Measurements from ENCODE around the gene PLEKHO1. TPM values are rescaled to one million over a fixed set of nuclear protein-coding genes. Genes with fewer than 3 reads are reported as not detected.

PLEKHO1 gene
- total and polyA plus RNA-seq, 2 of the 4 experiments (the other 2 are of a cell fraction) = 51.4 to 56.0 TPM

DNA sequence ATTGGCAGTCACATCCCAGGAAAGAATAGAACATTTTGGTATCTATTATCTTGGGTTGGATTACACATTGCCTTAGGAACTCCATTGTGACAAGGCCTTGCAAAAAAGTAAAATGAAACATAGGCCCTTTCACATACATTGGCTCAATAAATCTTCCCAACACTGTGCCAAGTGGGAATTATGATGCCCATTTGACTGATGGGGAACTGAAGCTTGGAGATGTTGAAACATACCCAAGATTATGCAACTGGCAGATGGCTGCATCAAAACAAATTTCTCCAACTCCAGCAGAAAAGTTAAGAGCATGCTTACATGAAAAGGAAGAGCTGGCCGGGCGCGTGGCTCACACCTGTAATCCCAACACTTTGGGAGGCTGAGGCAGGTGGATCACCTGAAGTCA is 26.9 kb downstream of the PLEKHO1 start:
- CTCF ChIA-PET = interaction anchor here (1.2 kb wide), 1 partner anchor 11 kb away, joined by 8 read pairs; no protein-coding TSS in a partner anchor
- intact Hi-C loops (cut with micrococcal nuclease) (no loop called here), dilution Hi-C loops (cut with HindIII; ENCODE audit: low sequenced_read_pairs, unreplicated experiment) (no loop called here), in situ Hi-C loops (cut with MboI; ENCODE audit: low sequenced_read_pairs) (no loop called here)
- H3K23ac ChIP-seq (ENCODE audit: low read depth, low read length) = no peak overlapping the region
- no peak overlapping the region for H4K8ac ChIP-seq (ENCODE audit: low read depth in 2 of 2, low read length in 2 of 2)
- H3K27me3 ChIP-seq (ENCODE audit: control insufficient read depth, insufficient read depth, low read length) = no peaks in the 10 kb centered on the region
- H3K27ac ChIP-seq (ENCODE audit: insufficient read depth, low read length) = no peak overlapping the region
- TF ChIP-seq CEBPB (IDR thresholded peaks at IDR 0.05; ENCODE audit: low read depth, low read length) = peak; percentile 40; the same call in 1 of the 2 replicates
- TF ChIP-seq NFE2L2 (IDR thresholded peaks at IDR 0.05; ENCODE audit: low read depth, low read length) = no peak
- no peak for ATAC-seq (ENCODE audit: low read depth)
- H2BK20ac ChIP-seq (ENCODE audit: low read depth, low read length) = no peak overlapping the region
- DNase-seq = no peak
- BruUV-seq (replicated peaks) = no TSS peak
- H3K4me3 ChIP-seq (ENCODE audit: insufficient read depth, low read depth, low read length) = no peak overlapping the region
- 93% methylated on average over 3 of the region's 3 CpGs; no CpG with 5 or more reads in 1 of the 2 experiments for WGBS, 2 experiments (ENCODE audit: extremely low coverage in 2 of 2, insufficient read length in 1 of 2)
- no peaks in the 10 kb centered on the region for H3K9me3 ChIP-seq (ENCODE audit: control insufficient read depth, insufficient read depth, low read length)
- no peaks in the 10 kb centered on the region for H3K36me3 ChIP-seq (ENCODE audit: control insufficient read depth, insufficient read depth, low read length)
- H2BK5ac ChIP-seq (ENCODE audit: low read depth, low read length, poor library complexity, severe bottlenecking) = no peak overlapping the region
- no peak overlapping the region for H3K4me2 ChIP-seq (ENCODE audit: low read depth, low read length)
- H3K9me1 ChIP-seq (ENCODE audit: insufficient read depth, low read length) = peaks cover 8% of the 10 kb centered on the region; the same call in 1 of the 2 replicates
- H2AK5ac ChIP-seq (ENCODE audit: low read depth, low read length) = no peak overlapping the region
- POLR2A ChIA-PET (ENCODE audit: unreplicated experiment) = no interaction called here
- H3K56ac ChIP-seq (ENCODE audit: extremely low read depth, insufficient read depth, low read length) = no peak overlapping the region
- H4K91ac ChIP-seq (ENCODE audit: insufficient read depth, low read depth, low read length) = no peak overlapping the region
- no peak overlapping the region for H4K5ac ChIP-seq (ENCODE audit: low read depth, low read length)
- H3K14ac ChIP-seq (replicated peaks; ENCODE audit: low read depth, low read length) = no peak overlapping the region
- H3K9ac ChIP-seq (ENCODE audit: low read depth, low read length) = no peak overlapping the region
- H3K4ac ChIP-seq (ENCODE audit: low read depth, low read length) = no peak overlapping the region
- H3K18ac ChIP-seq (ENCODE audit: low read depth, low read length) = no peak overlapping the region
- no peak overlapping the region for H2BK120ac ChIP-seq (ENCODE audit: low read depth, low read length)
- no peaks in the 10 kb centered on the region for H4K20me1 ChIP-seq (ENCODE audit: insufficient read depth, low read length)
- H3K79me1 ChIP-seq (ENCODE audit: low read depth in 1 of 2, low read length in 2 of 2) = no peaks in the 10 kb centered on the region
- no peak overlapping the region for H2AFZ ChIP-seq (replicated peaks; ENCODE audit: low read length, poor library complexity)
- no peak overlapping the region for H2BK15ac ChIP-seq (ENCODE audit: low read depth, low read length)
- peaks cover 4% of the 10 kb centered on the region for H3K4me1 ChIP-seq (ENCODE audit: control insufficient read depth, insufficient read depth, low read length)
- no peak overlapping the region for H2AK9ac ChIP-seq (replicated peaks; ENCODE audit: low read depth, low read length, poor library complexity)
